NK-92 (cell line): Measurements from ENCODE around the gene NTMT2.
"Not testable (repeated sequence)": the region's sequence is repeated elsewhere in the genome, so short reads cannot be mapped to it uniquely, and the experiment has no call there.

Source experiments
- DNase-seq: peaks from one replicate; lab custom pipeline; 2025; ENCODE audit not compliant: unreplicated experiment; lab: John Stamatoyannopoulos, UW

Gene NTMT2

GRCh38 chr1:170156594-170156993 lies 10.8 kb downstream of the NTMT2 start:
- no peak for DNase-seq

- DNase-seq: no peak
These were observed 12.1 kb downstream of the NTMT2 start for GRCh38 chr1:170157820-170158219.

- no peak for DNase-seq
These were observed 16.9 kb downstream of the NTMT2 start for GRCh38 chr1:170162459-170163246.

GRCh38 chr1:170164103-170164763 lies 18.5 kb downstream of the NTMT2 start:
- DNase-seq: no peak

- DNase-seq: no peak
These were observed 20.9 kb downstream of the NTMT2 start for GRCh38 chr1:170166518-170167180.

- no peak for DNase-seq
These were observed 22.5 kb downstream of the NTMT2 start for GRCh38 chr1:170168265-170168664.

GRCh38 chr1:170170513-170170912 lies 24.8 kb downstream of the NTMT2 start:
- DNase-seq: not testable (repeated sequence)

GRCh38 chr1:170174395-170174794 lies 28.6 kb downstream of the NTMT2 start:
- no peak for DNase-seq

GRCh38 chr1:170175041-170175440 lies 29.3 kb downstream of the NTMT2 start:
- DNase-seq: no peak

- no peak for DNase-seq
These were observed 29.7 kb downstream of the NTMT2 start for GRCh38 chr1:170175484-170175883.

- DNase-seq: no peak
These were observed 31.0 kb downstream of the NTMT2 start for GRCh38 chr1:170176772-170177171.

- no peak for DNase-seq
These were observed 36.7 kb downstream of the NTMT2 start for GRCh38 chr1:170182442-170182841.

- no peak for DNase-seq
These were observed 46.8 kb downstream of the NTMT2 start for GRCh38 chr1:170192546-170192945.

- no peak for DNase-seq
These were observed 48.7 kb downstream of the NTMT2 start for GRCh38 chr1:170194451-170194850.

- DNase-seq: no peak
These were observed 50.9 kb downstream of the NTMT2 start for GRCh38 chr1:170196490-170197236.

GRCh38 chr1:170198090-170198489 lies 52.3 kb downstream of the NTMT2 start:
- no peak for DNase-seq

- DNase-seq: no peak
These were observed 52.8 kb downstream of the NTMT2 start for GRCh38 chr1:170198584-170198983.

- no peak for DNase-seq
These were observed 54.4 kb downstream of the NTMT2 start for GRCh38 chr1:170200161-170200560.

GRCh38 chr1:170200621-170201397 lies 55.0 kb downstream of the NTMT2 start:
- DNase-seq: no peak

- no peak for DNase-seq
These were observed 57.9 kb downstream of the NTMT2 start for GRCh38 chr1:170203693-170204092.

GRCh38 chr1:170204121-170204520 lies 58.4 kb downstream of the NTMT2 start:
- no peak for DNase-seq
